ENCODE data around the gene B3GNT3. TPM values are rescaled to one million over a fixed set of nuclear protein-coding genes. Genes with fewer than 3 reads are reported as not detected.

B3GNT3 gene
- total RNA-seq, 3 donors from 2014 or later, result 0.32 to 6.9 (median 2.0) TPM

DNA sequence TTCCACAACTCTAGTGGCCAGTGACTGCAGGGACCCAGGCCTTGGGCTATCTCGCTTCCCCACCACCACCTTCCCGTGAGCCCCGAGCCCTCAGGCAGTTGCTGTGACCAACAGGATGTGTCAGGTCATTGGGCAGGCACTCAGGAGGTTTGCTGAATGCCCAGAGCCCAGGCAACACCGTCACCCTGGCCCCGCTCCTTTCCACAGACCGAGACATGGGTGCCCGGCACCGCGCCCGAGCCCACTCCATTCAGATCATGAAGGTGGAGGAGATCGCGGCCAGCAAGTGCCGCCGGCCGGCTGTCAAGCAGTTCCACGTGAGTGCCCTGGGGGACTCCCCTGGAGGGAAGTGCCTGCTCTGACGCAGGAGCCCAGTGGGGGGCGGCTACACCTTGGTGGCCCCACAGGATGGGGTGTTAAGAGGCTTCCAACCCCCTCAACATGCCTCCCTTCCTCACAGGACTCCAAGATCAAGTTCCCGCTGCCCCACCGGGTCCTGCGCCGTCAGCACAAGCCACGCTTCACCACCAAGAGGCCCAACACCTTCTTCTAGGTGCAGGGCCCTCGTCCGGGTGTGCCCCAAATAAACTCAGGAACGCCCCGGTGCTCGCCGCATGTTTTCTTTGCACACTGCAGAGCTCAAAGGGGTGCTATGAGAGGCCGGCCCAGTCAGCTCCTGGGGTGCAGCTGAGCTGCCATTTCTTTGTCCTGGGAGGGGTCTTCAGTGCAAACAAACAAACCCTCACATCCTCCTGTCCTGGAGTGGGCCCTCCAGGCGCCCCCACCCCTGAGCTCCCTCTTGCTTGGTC, 68.0 kb downstream of the B3GNT3 start:
- Histone ChIP-seq H3K9me3 (no peaks in the 10 kb centered on the region), H3K4me1 (peaks cover 5 to 10% of the 10 kb centered on the region in 2 donors), H3K4me3 (no peak overlapping the region), H3K27ac (no peak overlapping the region), H3K27me3 (no peaks in the 10 kb centered on the region), H3K36me3 (peaks cover 4% of the 10 kb centered on the region)
- intact Hi-C loops (cut with DNase I; ENCODE audit: low total_unique reads), result no loop called here
- no peak for TF ChIP-seq POLR2A (IDR thresholded peaks at IDR 0.05)
- no peak for DNase-seq (ENCODE audit: low spot score in 2 of 2)

Other genes starting within 250 kb of the B3GNT3 start
- gene COLGALT1, start 239.5 kb upstream of the B3GNT3 start, total RNA-seq, result 10 to 100 TPM; 45.1 to 99.9 (median 57.0) TPM
- under 1 TPM in 2 of 3 donors, not detected in 1; under 0.01 to 0.15 TPM for gene UNC13A, start 106.8 kb upstream of the B3GNT3 start, total RNA-seq
- gene MAP1S, start 75.7 kb upstream of the B3GNT3 start, total RNA-seq, result 10 to 100 TPM; 11.2 to 17.4 (median 15.4) TPM
- gene FCHO1, start 43.7 kb upstream of the B3GNT3 start, total RNA-seq, result 1 to 10 TPM; 1.6 to 5.3 (median 2.9) TPM
- gene INSL3, start 26.4 kb downstream of the B3GNT3 start, total RNA-seq, result under 1 TPM in 1 of 3 donors, not detected in 2; 0.66 TPM
- 10 to 100 TPM in 1 of 3 donors, 1 to 10 TPM in 2; 2.8 to 13.1 (median 3.5) TPM for gene JAK3, start 52.8 kb downstream of the B3GNT3 start, total RNA-seq
- gene RPL18A, start 64.8 kb downstream of the B3GNT3 start, total RNA-seq, result 1,000 to 10,000 TPM; 1,333 to 1,973 (median 1,587) TPM
- not detected for gene SLC5A5, start 76.8 kb downstream of the B3GNT3 start, total RNA-seq
- 10 to 100 TPM; 43.8 to 53.4 (median 47.9) TPM for gene CCDC124, start 137.9 kb downstream of the B3GNT3 start, total RNA-seq
- under 1 TPM in 2 of 3 donors, not detected in 1; 0.33 to 0.59 TPM for gene KCNN1, start 172.0 kb downstream of the B3GNT3 start, total RNA-seq
- 10 to 100 TPM; 49.4 to 89.3 (median 53.4) TPM for gene ARRDC2, start 213.0 kb downstream of the B3GNT3 start, total RNA-seq